ENCODE data around the gene MAPK12. TPM values are rescaled to one million over a fixed set of nuclear protein-coding genes. Genes with fewer than 3 reads are reported as not detected.

Gene MAPK12
- total and polyA plus RNA-seq, 9 of the 15 experiments (the other 6 are each of a cell fraction or from before 2014, with no cell fraction given) = 0.79 to 71.5 (median 32.8) TPM

- peak; percentile 45; the same call in 1 of the 2 replicates for TF ChIP-seq CBX1 (IDR thresholded peaks at IDR 0.05; ENCODE audit: low read depth)
- no peak for TF ChIP-seq ZNF764 (CRISPR knock-in tag; IDR thresholded peaks at IDR 0.05; ENCODE audit: low read depth)
- no peak for TF ChIP-seq THAP7 (CRISPR knock-in tag; IDR thresholded peaks at IDR 0.05)
- 0 out of 2 replicates have a peak, but pooled peaks have one; percentile 23 for TF ChIP-seq FOXP1 (CRISPR knock-in tag; IDR thresholded peaks at IDR 0.05)
- peak; percentile 66; the same call in 1 of the 2 replicates for TF ChIP-seq TFAP4 (CRISPR knock-in tag; IDR thresholded peaks at IDR 0.05; ENCODE audit: borderline replicate concordance)
- TF ChIP-seq, protein P1, sequence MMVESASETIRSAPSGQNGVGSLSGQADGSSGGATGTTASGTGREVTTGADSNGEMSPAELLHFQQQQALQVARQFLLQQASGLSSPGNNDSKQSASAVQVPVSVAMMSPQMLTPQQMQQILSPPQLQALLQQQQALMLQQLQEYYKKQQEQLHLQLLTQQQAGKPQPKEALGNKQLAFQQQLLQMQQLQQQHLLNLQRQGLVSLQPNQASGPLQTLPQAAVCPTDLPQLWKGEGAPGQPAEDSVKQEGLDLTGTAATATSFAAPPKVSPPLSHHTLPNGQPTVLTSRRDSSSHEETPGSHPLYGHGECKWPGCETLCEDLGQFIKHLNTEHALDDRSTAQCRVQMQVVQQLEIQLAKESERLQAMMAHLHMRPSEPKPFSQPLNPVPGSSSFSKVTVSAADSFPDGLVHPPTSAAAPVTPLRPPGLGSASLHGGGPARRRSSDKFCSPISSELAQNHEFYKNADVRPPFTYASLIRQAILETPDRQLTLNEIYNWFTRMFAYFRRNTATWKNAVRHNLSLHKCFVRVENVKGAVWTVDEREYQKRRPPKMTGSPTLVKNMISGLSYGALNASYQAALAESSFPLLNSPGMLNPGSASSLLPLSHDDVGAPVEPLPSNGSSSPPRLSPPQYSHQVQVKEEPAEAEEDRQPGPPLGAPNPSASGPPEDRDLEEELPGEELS (CRISPR knock-in tag; IDR thresholded peaks at IDR 0.05; ENCODE audit: borderline replicate concordance) = 0 out of 2 replicates have a peak, but pooled peaks have one; percentile 14
- TF ChIP-seq BDP1 (IDR thresholded peaks at IDR 0.05; ENCODE audit: insufficient read depth, insufficient read length) = no peak
- TF ChIP-seq TAF1 (IDR thresholded peaks at IDR 0.05; ENCODE audit: control insufficient read depth, extremely low read depth, insufficient read depth, low read length, severe bottlenecking) = peak; percentile 64
- TF ChIP-seq L3MBTL2 (IDR thresholded peaks at IDR 0.05) = peak; percentile 65
- TF ChIP-seq RERE (CRISPR knock-in tag; IDR thresholded peaks at IDR 0.05; ENCODE audit: borderline replicate concordance) = no peak
- no peak for TF ChIP-seq FOXK1 (CRISPR knock-in tag; IDR thresholded peaks at IDR 0.05; ENCODE audit: borderline replicate concordance)
- TF ChIP-seq HLTF (IDR thresholded peaks at IDR 0.05) = 0 out of 2 replicates have a peak, but pooled peaks have one; percentile 11
- TF ChIP-seq, protein P2, sequence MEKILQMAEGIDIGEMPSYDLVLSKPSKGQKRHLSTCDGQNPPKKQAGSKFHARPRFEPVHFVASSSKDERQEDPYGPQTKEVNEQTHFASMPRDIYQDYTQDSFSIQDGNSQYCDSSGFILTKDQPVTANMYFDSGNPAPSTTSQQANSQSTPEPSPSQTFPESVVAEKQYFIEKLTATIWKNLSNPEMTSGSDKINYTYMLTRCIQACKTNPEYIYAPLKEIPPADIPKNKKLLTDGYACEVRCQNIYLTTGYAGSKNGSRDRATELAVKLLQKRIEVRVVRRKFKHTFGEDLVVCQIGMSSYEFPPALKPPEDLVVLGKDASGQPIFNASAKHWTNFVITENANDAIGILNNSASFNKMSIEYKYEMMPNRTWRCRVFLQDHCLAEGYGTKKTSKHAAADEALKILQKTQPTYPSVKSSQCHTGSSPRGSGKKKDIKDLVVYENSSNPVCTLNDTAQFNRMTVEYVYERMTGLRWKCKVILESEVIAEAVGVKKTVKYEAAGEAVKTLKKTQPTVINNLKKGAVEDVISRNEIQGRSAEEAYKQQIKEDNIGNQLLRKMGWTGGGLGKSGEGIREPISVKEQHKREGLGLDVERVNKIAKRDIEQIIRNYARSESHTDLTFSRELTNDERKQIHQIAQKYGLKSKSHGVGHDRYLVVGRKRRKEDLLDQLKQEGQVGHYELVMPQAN (IDR thresholded peaks at IDR 0.05; ENCODE audit: borderline replicate concordance) = peak; percentile 61; the same call in 1 of the 2 replicates
- no peak for TF ChIP-seq TCFL5 (CRISPR knock-in tag; conservative IDR thresholded peaks at IDR 0.05)
Measured at GRCh38 chr22:50244420-50245213, 16.9 kb downstream of the MAPK12 start, which contains the start of gene TUBGCP6 (continued).
